MM.1S (cell line): ENCODE data around the gene TPD52L2.

Source experiments
- CTCF ChIP-seq: fragments of 300-600 bp; sonication (generic); IDR thresholded peaks from 2 replicates; pipeline ENCODE4 v1.5.1; 2016; ENCODE audit warnings: antibody characterized with exemption, low read length, mixed read lengths
- EZH2 ChIP-seq: fragments of 300-600 bp; sonication (generic); optimal IDR thresholded peaks from 2 replicates; pipeline ENCODE3; 2017; ENCODE audit warnings: low read depth, mild to moderate bottlenecking, antibody characterized with exemption, low read length, mixed read lengths
- EZH2phosphoT487 ChIP-seq: fragments of 300-600 bp; sonication (generic); IDR thresholded peaks from 2 replicates; pipeline ENCODE4 v1.6.1; 2018; ENCODE audit warnings: antibody characterized with exemption, low read length

GRCh38 chr20:63908008-63908682 is 43.1 kb downstream of the TPD52L2 start:
- no peak for TF ChIP-seq CTCF
- no peak for TF ChIP-seq EZH2
- no peak for TF ChIP-seq EZH2phosphoT487
